WERI-Rb-1 (cell line): ENCODE data around the gene THAP3.
A peak's percentile ranks its signal among the peaks of the same experiment; 100 is the strongest.

Experiments used
- DNase-seq: peaks from one replicate; pipeline ENCODE4 v3.0.0-alpha.2; 2020
- H3K27ac ChIP-seq: fragments of 250-450 bp; sonication (Bioruptor Pico); 2 replicates; pipeline ENCODE4 v1.5.1; 2020; ENCODE audit warnings: mild to moderate bottlenecking, moderate library complexity
- H3K27me3 ChIP-seq: fragments of 250-450 bp; sonication (Bioruptor Pico); 2 replicates; pipeline ENCODE4 v1.5.1; 2021; ENCODE audit warnings: mild to moderate bottlenecking, low read depth, moderate library complexity; ENCODE audit not compliant: insufficient read depth, severe bottlenecking
- H3K36me3 ChIP-seq: fragments of 250-450 bp; sonication (Bioruptor Pico); 2 replicates; pipeline ENCODE4 v1.5.1; 2020; ENCODE audit warnings: mild to moderate bottlenecking, moderate library complexity
- H3K4me3 ChIP-seq: 2 replicates; pipeline ENCODE4 v1.5.1; 2011; ENCODE audit warnings: low read depth, mild to moderate bottlenecking, control low read depth, low read length
- H3K9me3 ChIP-seq: fragments of 250-450 bp; sonication (Bioruptor Pico); 2 replicates; pipeline ENCODE4 v1.5.1; 2021; ENCODE audit warnings: mild to moderate bottlenecking, moderate library complexity; ENCODE audit not compliant: severe bottlenecking
- TF ChIP-seq, protein P1 (sequence below): IDR thresholded peaks from 2 replicates; pipeline ENCODE4 v1.5.1; 2011; ENCODE audit warnings: low read depth, mild to moderate bottlenecking, control low read depth, inconsistent platforms, low read length

THAP3 gene

DNA sequence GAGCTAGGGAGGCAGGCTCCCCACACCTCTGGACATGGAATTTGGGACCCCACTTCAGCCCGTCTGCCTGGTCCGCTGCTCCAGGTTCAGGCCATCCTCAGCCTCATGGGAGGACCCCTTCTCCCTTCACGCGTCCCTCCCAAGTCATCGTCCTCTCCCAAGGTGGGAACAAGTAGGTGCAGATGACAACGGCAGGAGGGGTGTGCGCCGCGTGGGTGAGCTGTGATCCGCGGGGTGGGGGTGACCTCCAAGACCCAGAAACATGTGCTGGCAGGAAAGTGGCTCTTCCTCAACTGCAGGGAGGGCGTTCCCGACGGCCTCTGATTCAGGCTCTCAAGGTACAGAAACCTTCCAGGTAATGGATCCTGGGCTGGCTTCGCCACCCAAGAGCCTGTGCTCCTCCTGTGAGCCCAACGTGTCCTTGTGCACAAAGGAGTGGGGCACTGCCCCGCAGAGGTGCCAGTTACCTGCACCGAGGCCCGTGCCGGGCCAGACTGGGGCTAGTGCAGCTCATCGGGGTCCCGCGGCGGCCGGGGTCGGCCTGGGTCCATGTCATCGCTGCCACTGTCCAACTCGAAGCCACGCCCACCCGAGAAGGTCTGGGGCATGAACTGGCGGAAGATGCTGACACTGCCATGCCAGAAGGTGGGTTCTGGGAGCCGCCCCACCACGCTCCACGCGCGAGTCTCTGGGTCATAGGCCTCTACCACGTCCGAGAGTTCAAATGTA, 31.6 kb upstream of the THAP3 start:
- Histone ChIP-seq H3K36me3 (peaks cover 89% of the 10 kb centered on the region), H3K27ac (peak overlapping the region; percentile 92), H3K27me3 (no peaks in the 10 kb centered on the region), H3K4me3 (no peak overlapping the region), H3K9me3 (no peaks in the 10 kb centered on the region)
- TF ChIP-seq, protein P1, sequence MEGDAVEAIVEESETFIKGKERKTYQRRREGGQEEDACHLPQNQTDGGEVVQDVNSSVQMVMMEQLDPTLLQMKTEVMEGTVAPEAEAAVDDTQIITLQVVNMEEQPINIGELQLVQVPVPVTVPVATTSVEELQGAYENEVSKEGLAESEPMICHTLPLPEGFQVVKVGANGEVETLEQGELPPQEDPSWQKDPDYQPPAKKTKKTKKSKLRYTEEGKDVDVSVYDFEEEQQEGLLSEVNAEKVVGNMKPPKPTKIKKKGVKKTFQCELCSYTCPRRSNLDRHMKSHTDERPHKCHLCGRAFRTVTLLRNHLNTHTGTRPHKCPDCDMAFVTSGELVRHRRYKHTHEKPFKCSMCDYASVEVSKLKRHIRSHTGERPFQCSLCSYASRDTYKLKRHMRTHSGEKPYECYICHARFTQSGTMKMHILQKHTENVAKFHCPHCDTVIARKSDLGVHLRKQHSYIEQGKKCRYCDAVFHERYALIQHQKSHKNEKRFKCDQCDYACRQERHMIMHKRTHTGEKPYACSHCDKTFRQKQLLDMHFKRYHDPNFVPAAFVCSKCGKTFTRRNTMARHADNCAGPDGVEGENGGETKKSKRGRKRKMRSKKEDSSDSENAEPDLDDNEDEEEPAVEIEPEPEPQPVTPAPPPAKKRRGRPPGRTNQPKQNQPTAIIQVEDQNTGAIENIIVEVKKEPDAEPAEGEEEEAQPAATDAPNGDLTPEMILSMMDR: no peak
- DNase-seq: no peak

DNA sequence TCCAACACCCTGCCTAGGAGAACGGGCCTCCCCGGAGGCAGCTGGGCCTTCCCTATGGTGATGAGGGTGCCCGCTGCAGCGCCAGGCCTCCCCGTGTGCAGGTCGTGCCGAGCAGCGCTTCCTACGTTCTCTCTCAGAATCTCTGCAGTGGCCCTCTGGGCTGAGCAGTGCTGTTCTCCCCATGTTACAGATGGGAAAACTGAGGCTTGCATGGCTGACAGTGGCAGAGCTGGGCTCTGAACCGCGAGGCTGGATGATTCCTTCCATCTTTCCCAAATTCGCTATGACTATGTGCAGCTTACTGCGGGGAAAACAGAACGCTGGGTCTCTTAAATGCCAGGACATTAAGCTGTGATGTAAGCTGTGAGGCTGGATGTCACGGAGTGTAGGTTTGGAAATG, 30.9 kb upstream of the THAP3 start:
- TF ChIP-seq, protein P1: no peak
- no peak for DNase-seq
- H3K36me3 ChIP-seq: peaks cover 88% of the 10 kb centered on the region
- H3K27me3 ChIP-seq: no peaks in the 10 kb centered on the region
- no peaks in the 10 kb centered on the region for H3K9me3 ChIP-seq
- no peak overlapping the region for H3K4me3 ChIP-seq
- peak overlapping the region; percentile 92 for H3K27ac ChIP-seq

DNA sequence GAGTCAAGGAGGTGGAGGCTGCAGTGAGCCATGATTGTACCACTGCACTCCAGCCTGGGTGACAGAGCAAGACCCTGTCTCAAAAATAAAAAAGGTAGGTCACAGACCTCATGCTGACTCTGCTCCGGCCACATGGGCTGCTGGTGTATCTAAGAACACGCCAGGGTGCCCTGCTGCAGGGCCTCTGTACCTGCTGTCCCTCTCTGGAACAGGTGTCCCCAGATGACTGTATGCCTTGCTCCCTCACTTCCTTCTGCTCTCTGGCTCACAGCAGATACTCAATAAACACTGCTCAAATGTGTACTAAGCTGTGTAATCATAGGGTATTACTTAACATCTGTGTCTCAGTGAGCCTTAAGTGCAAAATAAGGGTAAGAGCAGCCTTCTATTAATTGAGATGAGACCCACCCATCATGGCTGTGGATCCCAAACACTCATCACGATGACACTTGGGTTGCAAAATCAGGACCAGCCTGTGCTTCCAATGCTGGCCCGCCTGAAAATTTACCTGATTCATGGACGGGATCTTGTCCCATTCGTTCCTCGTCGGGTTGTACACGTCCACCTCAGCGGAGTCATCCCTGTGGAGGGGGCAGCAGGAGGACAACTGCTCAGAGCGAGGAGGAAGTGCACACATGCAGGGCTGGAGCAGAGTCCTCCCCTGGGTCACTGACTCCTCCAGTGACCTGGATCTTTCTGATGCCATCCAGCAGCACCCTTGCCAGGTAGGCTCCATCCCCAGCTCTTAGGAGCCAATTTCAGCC, 29.5 kb upstream of the THAP3 start:
- TF ChIP-seq, protein P1: no peak

DNA sequence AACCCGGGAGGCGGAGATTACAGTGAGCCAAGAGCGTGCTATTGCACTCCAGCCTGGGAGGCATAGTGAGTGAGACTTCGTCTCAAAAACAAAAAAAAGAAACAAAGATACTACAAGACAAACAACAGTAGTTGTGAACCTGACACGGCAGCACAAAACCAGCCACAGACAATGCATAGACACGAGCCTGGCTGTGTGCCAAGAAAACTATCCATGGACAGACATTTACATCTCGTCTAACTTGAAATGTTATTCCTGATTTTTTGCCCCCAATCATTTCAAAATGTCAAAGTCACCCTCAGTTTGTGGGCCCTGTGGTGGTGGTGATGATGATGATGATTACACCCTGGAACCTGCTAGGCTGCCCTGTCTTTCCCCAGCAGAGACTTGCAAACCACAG, 28.3 kb upstream of the THAP3 start:
- DNase-seq: no peak

More for the DNA sequence above, 29.5 kb upstream of the THAP3 start:
- Histone ChIP-seq H3K4me3 (no peak overlapping the region), H3K27ac (peak overlapping the region; percentile 92), H3K36me3 (peaks cover 88% of the 10 kb centered on the region), H3K27me3 (no peaks in the 10 kb centered on the region), H3K9me3 (no peaks in the 10 kb centered on the region)
- DNase-seq: peak; percentile 77

DNA sequence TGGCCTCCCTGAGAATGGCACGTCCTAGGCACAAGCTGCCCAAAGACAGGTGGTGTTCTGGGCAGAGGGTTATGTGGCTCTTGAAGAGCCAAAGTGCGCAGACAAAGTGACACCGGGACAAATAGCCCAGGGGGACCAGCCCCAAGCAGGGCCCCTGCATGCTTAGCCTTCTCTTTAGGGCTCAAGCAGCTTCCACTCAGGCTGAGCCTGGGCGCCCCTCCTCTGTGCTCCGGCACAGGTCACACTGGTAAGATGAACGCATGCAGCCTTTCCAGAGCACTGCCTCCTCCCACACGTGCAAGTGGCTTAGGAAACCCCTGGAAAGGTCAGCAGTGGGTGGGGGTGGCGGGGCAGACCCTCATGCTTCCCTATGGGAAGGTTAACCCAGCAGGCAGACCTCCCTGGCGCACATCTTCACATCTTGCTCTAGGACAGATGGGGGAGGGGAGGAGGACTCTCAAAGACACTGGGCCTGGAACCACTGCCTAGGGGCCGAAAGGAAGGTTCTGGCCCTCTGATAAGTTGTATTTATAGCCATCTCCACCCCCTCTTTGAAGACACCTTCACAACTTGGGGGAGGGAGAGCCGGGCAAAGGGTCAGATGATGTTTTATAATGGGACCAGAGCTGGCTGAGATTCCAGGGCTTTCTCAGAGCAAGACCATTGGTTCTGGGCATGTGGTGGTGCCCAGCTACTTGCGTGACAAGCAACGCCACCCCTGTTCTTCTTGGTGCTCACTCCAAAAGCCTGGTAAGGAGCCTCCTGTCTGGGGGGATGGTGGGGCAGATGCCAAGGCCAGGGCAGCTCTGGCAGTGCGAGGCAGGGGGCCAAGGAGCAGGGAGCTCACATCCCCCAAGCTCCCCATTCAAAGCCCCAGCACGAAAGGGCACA, 27.5 kb upstream of the THAP3 start:
- no peak for DNase-seq
- H3K36me3 ChIP-seq: peaks cover 74% of the 10 kb centered on the region

More for the DNA sequence above, 28.3 kb upstream of the THAP3 start:
- Histone ChIP-seq H3K27ac (peak overlapping the region; percentile 92), H3K4me3 (no peak overlapping the region), H3K27me3 (no peaks in the 10 kb centered on the region), H3K9me3 (no peaks in the 10 kb centered on the region), H3K36me3 (peaks cover 78% of the 10 kb centered on the region)
- TF ChIP-seq, protein P1: no peak

More for the DNA sequence above, 27.5 kb upstream of the THAP3 start:
- TF ChIP-seq, protein P1: no peak
- H3K9me3 ChIP-seq: no peaks in the 10 kb centered on the region
- H3K27me3 ChIP-seq: no peaks in the 10 kb centered on the region
- H3K4me3 ChIP-seq: no peak overlapping the region
- H3K27ac ChIP-seq: no peak overlapping the region
